GM19025 (cell line): ENCODE data around the gene BPHL.
A peak's percentile ranks its signal among the peaks of the same experiment; 100 is the strongest.
"Not testable (repeated sequence)": the region's sequence is repeated elsewhere in the genome, so short reads cannot be mapped to it uniquely, and the experiment has no call there.

ENCODE experiments used
- ATAC-seq: cut with Tn5 transposase; IDR thresholded peaks from one replicate; pipeline ENCODE4 v1.9.1; 2021; ENCODE audit warnings: mild to moderate bottlenecking, low read depth, moderate library complexity; ENCODE audit not compliant: unreplicated experiment

Gene BPHL

GRCh38 chr6:3151691-3152090, 33.2 kb downstream of the BPHL start:
- ATAC-seq, result no peak

DNA sequence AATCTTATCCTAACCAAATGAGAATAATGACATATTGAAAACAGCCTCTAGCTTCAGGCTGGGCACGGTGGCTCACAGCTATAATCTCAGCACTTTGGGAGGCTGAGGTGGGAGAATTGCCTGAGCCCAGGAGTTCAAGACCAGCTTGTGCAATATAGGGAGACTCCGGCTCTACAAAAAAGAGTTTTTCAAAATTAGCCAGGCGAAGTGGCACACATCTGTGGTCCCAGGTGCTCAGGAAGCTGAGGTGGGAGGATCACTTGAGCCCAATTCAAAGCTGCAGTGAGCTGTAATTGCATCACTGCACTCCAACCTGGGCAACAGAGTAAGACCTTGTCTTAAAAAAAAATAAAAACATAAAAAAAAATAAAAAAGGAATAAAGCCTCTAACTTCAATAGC, 34.2 kb downstream of the BPHL start:
- ATAC-seq, result no peak

- ATAC-seq, result not testable (repeated sequence)
Measured at GRCh38 chr6:3155416-3155815, 36.9 kb downstream of the BPHL start.

GRCh38 chr6:3156184-3157130, 37.9 kb downstream of the BPHL start:
- not testable (repeated sequence) for ATAC-seq

DNA sequence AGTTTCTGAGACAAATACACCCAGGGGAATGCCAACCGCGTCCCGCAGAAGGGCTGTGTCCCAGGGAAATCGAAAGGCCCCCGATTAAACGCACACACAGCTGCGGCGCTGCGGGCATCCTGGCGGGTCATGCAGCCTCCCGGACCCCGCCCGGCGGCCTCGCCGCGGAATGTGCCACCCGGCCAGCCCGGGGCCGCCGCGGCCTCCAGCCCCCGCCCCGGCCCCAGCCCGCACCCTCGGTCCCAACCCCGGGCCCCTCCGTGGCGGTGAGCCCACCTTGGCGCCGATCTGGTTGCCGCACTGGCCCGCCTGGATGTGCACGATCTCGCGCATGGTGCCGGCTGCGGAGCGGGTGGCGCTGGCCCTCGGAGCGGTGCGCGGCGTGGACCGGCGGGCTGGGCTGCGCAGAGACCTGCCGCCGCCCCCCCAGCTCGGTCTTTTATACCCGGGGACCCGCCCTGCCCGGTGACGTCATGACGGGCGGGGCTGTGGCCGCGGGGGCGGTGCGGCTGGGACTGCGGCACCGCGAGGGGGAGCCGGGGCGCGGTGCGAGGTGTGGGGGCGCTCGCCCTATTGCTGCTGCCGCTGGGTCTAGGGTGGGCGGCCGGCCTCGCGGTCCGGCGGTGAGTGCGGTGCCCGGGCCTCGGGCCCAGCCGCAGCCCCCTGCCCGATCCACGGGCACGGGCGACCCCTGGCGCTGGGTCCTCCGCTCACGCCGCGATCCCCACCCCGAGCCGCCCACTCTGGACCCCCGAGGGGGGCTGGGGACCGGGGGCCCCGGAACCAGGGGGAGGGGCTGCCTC, 38.8 kb downstream of the BPHL start, which contains the start of gene TUBB2A:
Gene TUBB2A, minus strand, starts transcription at position 414 of the 803 bp plus-strand sequence. Its CDS starts 81 bp downstream, at position 333.
- ATAC-seq, result peak; percentile 85

GRCh38 chr6:3159805-3160781, 41.6 kb downstream of the BPHL start:
- no peak for ATAC-seq

DNA sequence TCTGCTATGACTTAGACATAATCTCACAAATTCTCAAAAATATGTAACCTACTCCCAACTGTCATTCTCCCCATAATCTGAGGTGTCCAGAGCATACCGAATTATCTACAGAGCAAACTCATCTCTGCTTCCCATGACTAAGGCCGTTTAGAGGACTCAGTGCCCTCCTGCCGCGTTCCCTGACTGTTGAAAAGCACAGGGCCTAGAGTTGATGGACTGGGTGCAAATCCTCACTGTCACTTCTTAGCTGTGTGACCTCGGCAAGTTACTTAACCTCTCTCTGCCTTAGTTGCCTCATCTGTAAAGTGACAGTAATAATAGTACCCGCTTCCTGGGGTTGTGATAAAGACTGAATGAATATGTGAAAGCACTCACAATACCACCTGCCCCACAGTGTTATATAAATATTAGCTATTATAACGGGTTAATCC, 43.6 kb downstream of the BPHL start:
- no peak for ATAC-seq

DNA sequence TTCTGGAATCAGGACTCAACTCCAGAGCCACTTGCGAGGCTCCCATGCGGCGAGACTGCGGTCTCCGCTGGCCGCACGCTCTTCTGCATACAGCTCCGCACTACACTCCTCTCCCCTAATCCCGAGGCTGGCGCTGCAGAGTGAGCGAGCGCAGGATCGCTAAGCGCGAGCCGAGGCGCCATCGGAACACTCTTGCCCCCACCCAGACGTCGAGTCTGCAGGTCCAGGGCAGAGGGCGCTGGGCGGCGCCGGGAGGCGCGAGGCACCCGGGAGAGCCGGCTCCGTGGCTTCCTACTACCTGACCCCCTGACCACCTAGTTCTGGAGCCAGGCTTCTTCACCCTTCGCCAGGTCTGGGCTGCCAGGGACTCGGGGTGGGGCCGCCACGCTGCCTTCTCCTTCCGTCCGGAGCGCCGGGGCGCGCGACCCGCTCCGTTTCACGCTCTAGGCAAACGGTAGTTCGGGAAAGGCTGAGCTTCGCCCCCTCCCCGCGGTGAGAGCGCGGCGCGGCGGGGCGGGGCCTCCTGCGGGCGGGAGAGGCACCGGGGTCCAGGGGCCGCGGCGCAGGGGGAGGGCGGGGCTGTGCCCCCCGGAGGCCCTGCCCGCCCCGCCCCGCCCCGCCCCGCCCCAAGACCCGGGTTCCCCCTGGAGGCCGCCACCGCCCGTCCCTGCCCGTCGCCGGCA, 44.2 kb downstream of the BPHL start:
- peak; percentile 55 for ATAC-seq

DNA sequence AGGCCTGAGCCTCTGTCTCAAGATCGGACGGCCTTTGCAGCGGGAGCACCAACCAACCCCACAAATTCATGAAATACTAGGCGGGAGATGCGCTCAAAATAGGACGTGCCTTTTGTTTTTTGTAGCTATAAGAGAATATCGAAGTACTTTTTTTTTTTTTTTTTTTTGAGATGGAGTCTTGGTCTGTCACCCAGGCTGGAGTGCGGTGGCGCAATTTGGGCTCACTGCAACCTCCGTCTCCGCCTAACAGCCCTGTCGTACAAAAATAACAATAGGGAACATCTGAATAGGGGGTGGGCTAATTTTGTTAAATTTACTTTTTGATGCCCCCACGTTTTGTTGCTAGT, 44.7 kb downstream of the BPHL start:
- ATAC-seq, result no peak

- no peak for ATAC-seq
Measured at GRCh38 chr6:3164388-3164787, 45.9 kb downstream of the BPHL start.

DNA sequence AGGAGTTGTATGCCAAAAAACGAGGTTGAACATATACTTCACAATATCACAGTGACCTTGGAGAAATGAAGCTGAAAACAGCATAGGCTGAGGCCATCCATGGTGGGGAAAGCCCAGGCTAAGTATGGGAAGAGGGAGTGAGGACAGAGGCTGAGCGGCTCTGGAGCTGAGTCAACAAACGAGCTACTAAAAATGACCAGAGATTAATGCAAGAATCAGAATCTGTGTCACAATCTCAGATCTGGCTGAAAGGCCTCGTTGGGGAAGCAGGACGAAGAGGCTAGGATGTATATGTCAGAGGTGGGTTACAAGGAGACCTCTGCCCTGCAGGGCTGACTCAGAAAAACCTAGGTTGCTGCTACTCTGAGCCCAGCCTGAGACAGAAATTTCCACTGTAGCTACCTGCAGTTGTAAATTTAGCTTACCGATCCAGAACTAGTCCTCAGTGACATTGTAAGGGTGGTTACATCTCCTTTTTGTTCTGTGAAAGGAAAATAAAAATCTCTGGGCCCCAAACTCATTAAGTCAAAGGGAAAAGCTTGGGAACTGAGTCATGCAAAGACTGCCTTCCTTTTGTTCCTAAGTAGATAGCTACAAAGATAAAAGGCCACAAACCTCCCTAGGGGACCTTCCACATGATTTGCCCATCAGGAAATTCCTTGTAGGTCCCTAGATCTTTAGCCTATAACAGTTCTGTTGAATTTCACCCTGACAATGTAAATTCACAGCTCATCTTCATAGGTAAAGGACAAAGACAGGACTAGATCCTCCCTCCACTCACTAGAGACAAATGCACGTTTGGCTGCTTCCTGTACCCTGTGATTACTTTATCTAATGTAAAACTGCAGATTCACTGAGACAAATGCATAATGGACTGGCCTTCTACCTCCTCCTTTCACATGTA, 47.4 kb downstream of the BPHL start:
- no peak for ATAC-seq

GRCh38 chr6:3166535-3167225, 48.2 kb downstream of the BPHL start:
- not testable (repeated sequence) for ATAC-seq

DNA sequence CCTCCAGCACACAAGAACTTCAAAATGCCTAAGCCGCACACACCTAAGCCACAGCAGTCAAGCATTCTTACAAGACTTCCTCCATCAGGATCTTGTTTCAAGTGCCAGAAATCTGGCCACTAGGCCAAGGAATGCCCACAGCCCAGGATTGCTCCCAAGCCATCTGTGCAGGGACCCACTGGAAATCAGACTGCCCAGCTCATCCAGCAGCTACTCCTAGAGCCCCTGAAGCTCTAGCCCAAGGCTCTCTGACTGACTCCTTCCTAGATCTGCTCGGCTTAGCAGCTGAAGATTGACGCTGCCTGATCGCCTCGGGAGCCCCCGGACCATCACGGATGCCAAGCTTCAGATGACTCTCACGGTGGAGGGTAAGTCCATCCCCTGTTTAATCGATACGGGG, 49.5 kb downstream of the BPHL start:
- ATAC-seq, result not testable (repeated sequence)

- not testable (repeated sequence) for ATAC-seq
Measured at GRCh38 chr6:3170676-3171075, 52.2 kb downstream of the BPHL start.

DNA sequence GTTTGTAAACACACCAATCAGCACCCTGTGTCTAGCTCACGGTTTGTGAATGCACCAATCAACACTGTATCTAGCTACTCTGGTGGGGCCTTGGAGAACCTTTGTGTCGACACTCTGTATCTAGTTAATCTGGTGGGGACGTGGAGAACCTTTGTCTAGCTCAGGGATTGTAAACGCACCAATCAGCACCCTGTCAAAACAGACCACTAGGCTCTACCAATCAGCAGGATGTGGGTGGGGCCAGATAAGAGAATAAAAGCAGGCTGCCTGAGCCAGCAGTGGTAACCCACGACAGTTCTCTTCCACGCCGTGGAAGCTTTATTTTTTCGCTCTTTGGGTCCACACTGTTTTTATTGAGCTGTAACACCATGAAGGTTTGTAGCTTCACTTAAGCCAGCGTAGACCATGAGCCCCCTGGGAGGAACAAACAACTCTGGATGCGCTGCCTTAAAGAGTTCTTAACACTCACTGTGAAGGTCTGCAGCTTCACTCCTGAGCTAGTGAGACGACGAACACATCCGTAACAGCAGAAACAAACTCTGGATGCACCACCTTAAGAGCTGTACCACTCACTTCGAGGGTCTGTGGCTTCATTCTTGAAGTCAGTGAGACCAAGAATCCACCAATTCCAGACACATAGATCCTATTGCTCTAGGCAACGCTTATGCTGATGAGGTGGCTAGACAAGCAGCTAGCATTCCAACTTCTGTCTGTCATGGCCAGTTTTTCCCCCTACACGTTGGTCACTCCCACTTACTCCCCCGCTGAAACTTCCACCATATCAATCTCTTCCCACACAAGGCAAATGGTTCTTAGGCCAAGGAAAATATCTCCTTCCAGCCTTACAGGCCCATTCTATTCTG, 53.0 kb downstream of the BPHL start:
- not testable (repeated sequence) for ATAC-seq

- ATAC-seq, result not testable (repeated sequence)
Measured at GRCh38 chr6:3172789-3173188, 54.3 kb downstream of the BPHL start.

DNA sequence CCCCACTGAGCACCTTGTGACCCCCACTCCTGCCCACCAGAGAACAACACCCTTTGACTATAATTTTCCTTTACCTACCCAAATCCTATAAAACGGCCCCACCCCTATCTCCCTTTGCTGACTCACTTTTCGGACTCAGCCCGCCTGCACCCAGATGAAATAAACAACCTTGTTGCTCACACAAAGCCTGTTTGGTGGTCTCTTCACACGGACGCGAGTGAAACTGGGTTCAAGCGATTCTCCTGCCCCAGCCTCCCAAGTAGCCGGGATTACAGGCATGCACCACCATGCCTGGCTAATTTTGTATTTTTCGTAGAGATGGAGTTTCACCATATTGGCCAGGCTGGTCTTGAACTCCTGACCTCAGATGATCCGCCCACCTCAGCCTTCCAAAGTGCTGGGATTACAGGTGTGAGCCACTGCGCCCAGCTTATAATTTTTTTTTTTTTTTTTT, 55.2 kb downstream of the BPHL start:
- ATAC-seq, result not testable (repeated sequence)
